ENCODE measurements around the gene MYO5B. TPM values are rescaled to one million over a fixed set of nuclear protein-coding genes. Genes with fewer than 3 reads are reported as not detected.

MYO5B gene
- total and polyA plus RNA-seq, 8 donors = 9.0 to 25.5 (median 12.1) TPM

GRCh38 chr18:49857708-49858107, 337.2 kb downstream of the MYO5B start:
- H3K27ac ChIP-seq = no peak overlapping the region
- intact Hi-C loops (cut with DNase I) = loop anchor here in 1 of 2 donors (10.0 kb wide), 1 partner anchor 293 kb away; the partner anchor contains the start of gene LIPG

GRCh38 chr18:49856496-49856895, 338.5 kb downstream of the MYO5B start:
- intact Hi-C loops (cut with DNase I) = loop anchor here in 1 of 2 donors (10.0 kb wide), 1 partner anchor 292 kb away; the partner anchor contains the start of gene LIPG
- no peaks in the 10 kb centered on the region for H3K36me3 ChIP-seq
- H3K9me3 ChIP-seq = no peaks in the 10 kb centered on the region
- no peak for TF ChIP-seq CTCF (IDR thresholded peaks at IDR 0.05)
- no peak overlapping the region for H3K4me3 ChIP-seq
- H3K27ac ChIP-seq = no peak overlapping the region
- DNase-seq (no peak), ATAC-seq (no peak)
- H3K4me1 ChIP-seq = peaks cover 0 to 8% of the 10 kb centered on the region in 2 donors
- H3K27me3 ChIP-seq = no peaks in the 10 kb centered on the region

More at GRCh38 chr18:49857708-49858107, 337.2 kb downstream of the MYO5B start:
- TF ChIP-seq CTCF (IDR thresholded peaks at IDR 0.05) = no peak
- DNase-seq (no peak), ATAC-seq (no peak)
- Histone ChIP-seq H3K36me3 (no peaks in the 10 kb centered on the region), H3K9me3 (no peaks in the 10 kb centered on the region), H3K4me1 (peaks cover 0 to 8% of the 10 kb centered on the region in 2 donors), H3K4me3 (no peak overlapping the region), H3K27me3 (no peaks in the 10 kb centered on the region)

- intact Hi-C loops (cut with DNase I) = loop anchor here in 1 of 2 donors (10.0 kb wide), 1 partner anchor 291 kb away; the partner anchor contains the start of gene LIPG
- Histone ChIP-seq H3K4me1 (peaks cover 0 to 8% of the 10 kb centered on the region in 2 donors), H3K36me3 (no peaks in the 10 kb centered on the region), H3K9me3 (no peaks in the 10 kb centered on the region), H3K4me3 (no peak overlapping the region), H3K27me3 (no peaks in the 10 kb centered on the region), H3K27ac (no peak overlapping the region)
- TF ChIP-seq CTCF (IDR thresholded peaks at IDR 0.05) = no peak
- no peak for DNase-seq
- ATAC-seq = no peak
Measured at GRCh38 chr18:49855711-49856415, 339.1 kb downstream of the MYO5B start.

GRCh38 chr18:49854681-49855080, 340.3 kb downstream of the MYO5B start:
- H3K4me1 ChIP-seq = peaks cover 0 to 8% of the 10 kb centered on the region in 2 donors
- H3K4me3 ChIP-seq = no peak overlapping the region
- no peaks in the 10 kb centered on the region for H3K36me3 ChIP-seq
- no peaks in the 10 kb centered on the region for H3K9me3 ChIP-seq
- no peak for DNase-seq
- H3K27me3 ChIP-seq = no peaks in the 10 kb centered on the region
- no peak for TF ChIP-seq CTCF (IDR thresholded peaks at IDR 0.05)
- intact Hi-C loops (cut with DNase I) = loop anchor here in 1 of 2 donors (5.0 to 10.0 kb wide), 2 partner anchors 290 to 342 kb away; partner anchors contain the start of gene LIPG
- no peak overlapping the region for H3K27ac ChIP-seq
- no peak for ATAC-seq

- Histone ChIP-seq H3K36me3 (no peaks in the 10 kb centered on the region), H3K27ac (no peak overlapping the region), H3K4me3 (no peak overlapping the region), H3K4me1 (peaks cover 0 to 2% of the 10 kb centered on the region in 2 donors), H3K9me3 (no peaks in the 10 kb centered on the region), H3K27me3 (no peaks in the 10 kb centered on the region)
- intact Hi-C loops (cut with DNase I) = loop anchor here in 1 of 2 donors (5.0 to 10.0 kb wide), 2 partner anchors 289 to 341 kb away; partner anchors contain the start of gene LIPG
- ATAC-seq (no peak), DNase-seq (no peak)
- TF ChIP-seq CTCF (IDR thresholded peaks at IDR 0.05) = no peak
Measured at GRCh38 chr18:49853436-49853835, 341.5 kb downstream of the MYO5B start.
